ENCODE measurements around the gene HERC2. TPM values are rescaled to one million over a fixed set of nuclear protein-coding genes. Genes with fewer than 3 reads are reported as not detected.

Gene HERC2
- total RNA-seq, 1 donor from 2014 or later: 49.1 TPM

- ChIA-PET POLR2A (no interaction called here), CTCF (no interaction called here)
- H3K36me3 Mint-ChIP-seq (ENCODE audit: low read depth): peaks cover 81% of the 10 kb centered on the region
- no peaks in the 10 kb centered on the region for H3K9me3 Mint-ChIP-seq
- ATAC-seq (ENCODE audit: low read depth) (no peak), DNase-seq (no peak)
- TF ChIP-seq CTCF (IDR thresholded peaks at IDR 0.05): no peak
- H3K27ac Mint-ChIP-seq: no peak overlapping the region
- H3K27me3 Mint-ChIP-seq: no peaks in the 10 kb centered on the region
- no peaks in the 10 kb centered on the region for H3K4me1 Mint-ChIP-seq
- H3K4me3 Mint-ChIP-seq: no peak overlapping the region
- intact Hi-C loops (cut with micrococcal nuclease): no loop called here
These were observed 203.9 kb downstream of the HERC2 start for GRCh38 chr15:28118083-28118482.

- Mint-ChIP-seq H3K9me3 (no peaks in the 10 kb centered on the region), H3K27ac (no peak overlapping the region), H3K4me3 (no peak overlapping the region), H3K4me1 (no peaks in the 10 kb centered on the region), H3K27me3 (no peaks in the 10 kb centered on the region), H3K36me3 (ENCODE audit: low read depth) (peaks cover 81% of the 10 kb centered on the region)
- no peak for TF ChIP-seq CTCF (IDR thresholded peaks at IDR 0.05)
- POLR2A ChIA-PET: no interaction called here
- intact Hi-C loops (cut with micrococcal nuclease): no loop called here
- CTCF ChIA-PET: interaction anchor here (1.4 kb wide), 1 partner anchor 9 kb away, joined by 3 read pairs; no protein-coding TSS in a partner anchor
- no peak for ATAC-seq (ENCODE audit: low read depth)
- no peak for DNase-seq
These were observed 204.5 kb downstream of the HERC2 start for GRCh38 chr15:28117432-28117990.

- ATAC-seq (ENCODE audit: low read depth) (no peak), DNase-seq (no peak)
- Mint-ChIP-seq H3K27ac (no peak overlapping the region), H3K27me3 (no peaks in the 10 kb centered on the region), H3K4me3 (no peak overlapping the region), H3K4me1 (no peaks in the 10 kb centered on the region), H3K36me3 (ENCODE audit: low read depth) (peaks cover 85% of the 10 kb centered on the region), H3K9me3 (no peaks in the 10 kb centered on the region)
- ChIA-PET POLR2A (no interaction called here), CTCF (interaction anchor here (1.4 kb wide), 1 partner anchor 10 kb away, joined by 3 read pairs; no protein-coding TSS in a partner anchor)
- intact Hi-C loops (cut with micrococcal nuclease): no loop called here
- TF ChIP-seq CTCF (IDR thresholded peaks at IDR 0.05): no peak
These were observed 205.2 kb downstream of the HERC2 start for GRCh38 chr15:28116521-28117431.

GRCh38 chr15:28115871-28116270, 206.1 kb downstream of the HERC2 start:
- Mint-ChIP-seq H3K9me3 (no peaks in the 10 kb centered on the region), H3K36me3 (ENCODE audit: low read depth) (peaks cover 85% of the 10 kb centered on the region), H3K4me3 (no peak overlapping the region), H3K4me1 (no peaks in the 10 kb centered on the region), H3K27ac (no peak overlapping the region), H3K27me3 (no peaks in the 10 kb centered on the region)
- ChIA-PET CTCF (no interaction called here), POLR2A (no interaction called here)
- no peak for DNase-seq
- intact Hi-C loops (cut with micrococcal nuclease): no loop called here
- ATAC-seq (ENCODE audit: low read depth): no peak
- TF ChIP-seq CTCF (IDR thresholded peaks at IDR 0.05): no peak

Measured in activated B cell treated with CpG ODN at 0.5 μM for 24 hours (primary cell).